ENCODE data around the gene GLUL. TPM values are rescaled to one million over a fixed set of nuclear protein-coding genes. Genes with fewer than 3 reads are reported as not detected.

Gene GLUL
- total RNA-seq: 1,001 TPM
- long read RNA-seq, full-length matches to known transcripts: 413 of 618 reads
- long read RNA-seq, partial matches to known transcripts: 78 of 618 reads
- long read RNA-seq, other reads (novel, unspliced or antisense): 127 of 618 reads

- H3K4me1 ChIP-seq: peaks cover 44% of the 10 kb centered on the region
- H3K36me3 ChIP-seq: peaks cover 33% of the 10 kb centered on the region
- ATAC-seq (peak; percentile 91), DNase-seq (peak; percentile 99)
- TF ChIP-seq, protein P1, sequence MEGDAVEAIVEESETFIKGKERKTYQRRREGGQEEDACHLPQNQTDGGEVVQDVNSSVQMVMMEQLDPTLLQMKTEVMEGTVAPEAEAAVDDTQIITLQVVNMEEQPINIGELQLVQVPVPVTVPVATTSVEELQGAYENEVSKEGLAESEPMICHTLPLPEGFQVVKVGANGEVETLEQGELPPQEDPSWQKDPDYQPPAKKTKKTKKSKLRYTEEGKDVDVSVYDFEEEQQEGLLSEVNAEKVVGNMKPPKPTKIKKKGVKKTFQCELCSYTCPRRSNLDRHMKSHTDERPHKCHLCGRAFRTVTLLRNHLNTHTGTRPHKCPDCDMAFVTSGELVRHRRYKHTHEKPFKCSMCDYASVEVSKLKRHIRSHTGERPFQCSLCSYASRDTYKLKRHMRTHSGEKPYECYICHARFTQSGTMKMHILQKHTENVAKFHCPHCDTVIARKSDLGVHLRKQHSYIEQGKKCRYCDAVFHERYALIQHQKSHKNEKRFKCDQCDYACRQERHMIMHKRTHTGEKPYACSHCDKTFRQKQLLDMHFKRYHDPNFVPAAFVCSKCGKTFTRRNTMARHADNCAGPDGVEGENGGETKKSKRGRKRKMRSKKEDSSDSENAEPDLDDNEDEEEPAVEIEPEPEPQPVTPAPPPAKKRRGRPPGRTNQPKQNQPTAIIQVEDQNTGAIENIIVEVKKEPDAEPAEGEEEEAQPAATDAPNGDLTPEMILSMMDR (IDR thresholded peaks at IDR 0.05): peak; percentile 11
- no peaks in the 10 kb centered on the region for H3K9me3 ChIP-seq
- peak within 1 kb of the TSS; percentile 99 for H3K27ac ChIP-seq
- H3K4me3 ChIP-seq: peak within 1 kb of the TSS; percentile 94
- intact Hi-C loops (cut with DNase I): loop anchor here (5.0 kb wide), 1 partner anchor 304 kb away; no protein-coding TSS in a partner anchor
- no peaks in the 10 kb centered on the region for H3K27me3 ChIP-seq
Observed at GRCh38 chr1:182391362-182392049, at the start of gene GLUL. Gene GLUL (minus strand): TSS chr1:182391790. CDS start chr1:182388737, 3,053 bp downstream.

- no peak overlapping the region for H3K4me3 ChIP-seq
- H3K27me3 ChIP-seq: no peaks in the 10 kb centered on the region
- TF ChIP-seq, protein P1 (IDR thresholded peaks at IDR 0.05): no peak
- DNase-seq: no peak
- ATAC-seq: no peak
- H3K4me1 ChIP-seq: no peaks in the 10 kb centered on the region
- no peak overlapping the region for H3K27ac ChIP-seq
- H3K36me3 ChIP-seq: no peaks in the 10 kb centered on the region
- intact Hi-C loops (cut with DNase I): no loop called here
- no peaks in the 10 kb centered on the region for H3K9me3 ChIP-seq
Observed at GRCh38 chr1:182438326-182438725, 46.7 kb upstream of the GLUL start.

DNA sequence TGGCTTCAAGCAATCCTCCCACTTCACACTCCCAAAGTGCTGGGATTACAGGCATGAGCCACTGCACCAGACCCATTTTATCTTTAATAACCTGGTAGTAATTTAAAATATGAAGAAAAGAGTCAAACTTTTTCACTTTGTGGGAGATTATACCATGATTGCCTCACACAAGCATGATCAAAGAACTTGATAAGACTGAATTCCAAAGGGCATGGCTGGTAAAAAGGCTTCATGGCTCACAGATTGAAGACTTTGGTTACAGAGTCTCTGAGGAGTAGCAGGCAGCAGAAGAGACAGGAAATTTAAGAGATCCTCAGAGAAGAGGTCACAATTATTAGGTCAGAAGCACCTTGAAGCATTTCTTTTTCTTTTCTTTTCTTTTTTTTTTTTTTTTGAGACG, 42.0 kb upstream of the GLUL start:
- DNase-seq (no peak), ATAC-seq (no peak)
- H3K9me3 ChIP-seq: no peaks in the 10 kb centered on the region
- TF ChIP-seq, protein P1 (IDR thresholded peaks at IDR 0.05): no peak
- no peaks in the 10 kb centered on the region for H3K4me1 ChIP-seq
- H3K27me3 ChIP-seq: no peaks in the 10 kb centered on the region
- H3K27ac ChIP-seq: no peak overlapping the region
- intact Hi-C loops (cut with DNase I): no loop called here
- no peaks in the 10 kb centered on the region for H3K36me3 ChIP-seq
- no peak overlapping the region for H3K4me3 ChIP-seq

DNA sequence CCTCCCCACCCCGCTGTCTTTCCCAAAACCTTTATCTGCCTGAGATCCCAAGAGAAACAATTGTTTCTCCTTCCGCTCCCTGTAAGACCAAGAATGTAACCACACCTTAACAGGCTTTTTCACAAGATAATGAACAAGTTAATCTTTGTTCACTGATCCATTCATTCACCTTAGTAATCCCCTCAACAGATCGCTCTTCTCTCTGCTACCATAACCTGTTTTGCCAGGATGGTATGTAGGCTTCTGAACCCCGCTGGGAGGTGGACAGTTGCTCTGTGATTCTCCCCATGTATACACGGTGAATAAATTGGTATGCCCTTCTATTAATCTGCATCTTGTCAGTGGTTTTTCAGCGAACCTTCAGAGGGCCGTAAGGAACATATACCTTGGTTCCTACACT, 39.7 kb upstream of the GLUL start:
- no peaks in the 10 kb centered on the region for H3K27me3 ChIP-seq
- H3K27ac ChIP-seq: no peak overlapping the region
- no peaks in the 10 kb centered on the region for H3K4me1 ChIP-seq
- no peak for ATAC-seq
- H3K36me3 ChIP-seq: no peaks in the 10 kb centered on the region
- no peak overlapping the region for H3K4me3 ChIP-seq
- TF ChIP-seq, protein P1 (IDR thresholded peaks at IDR 0.05): no peak
- no peaks in the 10 kb centered on the region for H3K9me3 ChIP-seq
- no peak for DNase-seq
- intact Hi-C loops (cut with DNase I): no loop called here

DNA sequence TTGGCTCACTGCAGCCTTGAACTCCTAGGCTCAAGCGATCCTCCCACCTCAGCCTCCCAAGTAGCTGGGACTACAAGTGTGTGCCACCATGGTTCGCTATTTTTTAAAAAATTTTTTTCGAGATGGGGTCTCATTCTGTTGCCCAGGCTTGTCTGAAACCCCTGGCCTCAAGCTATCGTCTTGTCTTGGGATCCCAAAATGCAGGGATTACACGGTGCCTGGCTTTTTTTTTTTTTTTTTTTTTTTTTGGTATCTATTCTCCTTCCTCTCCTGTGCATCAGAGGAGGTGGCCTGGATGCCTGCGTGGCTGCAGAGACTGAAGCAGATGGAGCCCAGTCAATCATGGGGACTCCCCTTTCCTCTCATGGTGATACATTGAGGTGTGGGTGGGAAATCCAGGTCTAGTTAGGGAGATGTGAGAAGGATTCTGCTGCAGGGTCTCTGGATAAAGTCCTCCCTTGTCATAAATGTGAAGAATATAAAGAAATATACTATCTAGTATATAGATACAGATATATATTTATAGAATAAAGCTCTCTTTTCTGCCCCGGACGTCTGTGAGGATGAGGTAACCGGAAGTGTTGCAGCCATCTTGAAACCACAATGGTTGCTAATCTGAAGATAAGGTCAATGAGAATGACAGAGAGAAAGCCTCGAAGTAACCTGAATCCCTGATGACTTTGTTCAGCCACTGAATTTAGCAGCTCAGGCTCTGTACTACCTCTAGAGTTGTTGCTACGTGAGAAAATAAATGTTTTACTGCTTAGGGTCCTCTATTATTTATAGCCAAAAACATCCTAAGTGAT, 38.9 kb upstream of the GLUL start:
- no peaks in the 10 kb centered on the region for H3K4me1 ChIP-seq
- ATAC-seq: peak; percentile 36
- H3K27ac ChIP-seq: no peak overlapping the region
- H3K27me3 ChIP-seq: no peaks in the 10 kb centered on the region
- no peak overlapping the region for H3K4me3 ChIP-seq
- DNase-seq: no peak
- intact Hi-C loops (cut with DNase I): no loop called here
- no peaks in the 10 kb centered on the region for H3K9me3 ChIP-seq
- H3K36me3 ChIP-seq: no peaks in the 10 kb centered on the region
- TF ChIP-seq, protein P1 (IDR thresholded peaks at IDR 0.05): no peak

Data from upper lobe of right lung (tissue), 1 donor.